ENCODE measurements around the gene NUP62. TPM values are rescaled to one million over a fixed set of nuclear protein-coding genes. Genes with fewer than 3 reads are reported as not detected.

The NUP62 gene
- polyA plus RNA-seq, 1 donor (not counting 4 experiments of a cell fraction or from before 2014, with no cell fraction given): 12.9 TPM

DNA sequence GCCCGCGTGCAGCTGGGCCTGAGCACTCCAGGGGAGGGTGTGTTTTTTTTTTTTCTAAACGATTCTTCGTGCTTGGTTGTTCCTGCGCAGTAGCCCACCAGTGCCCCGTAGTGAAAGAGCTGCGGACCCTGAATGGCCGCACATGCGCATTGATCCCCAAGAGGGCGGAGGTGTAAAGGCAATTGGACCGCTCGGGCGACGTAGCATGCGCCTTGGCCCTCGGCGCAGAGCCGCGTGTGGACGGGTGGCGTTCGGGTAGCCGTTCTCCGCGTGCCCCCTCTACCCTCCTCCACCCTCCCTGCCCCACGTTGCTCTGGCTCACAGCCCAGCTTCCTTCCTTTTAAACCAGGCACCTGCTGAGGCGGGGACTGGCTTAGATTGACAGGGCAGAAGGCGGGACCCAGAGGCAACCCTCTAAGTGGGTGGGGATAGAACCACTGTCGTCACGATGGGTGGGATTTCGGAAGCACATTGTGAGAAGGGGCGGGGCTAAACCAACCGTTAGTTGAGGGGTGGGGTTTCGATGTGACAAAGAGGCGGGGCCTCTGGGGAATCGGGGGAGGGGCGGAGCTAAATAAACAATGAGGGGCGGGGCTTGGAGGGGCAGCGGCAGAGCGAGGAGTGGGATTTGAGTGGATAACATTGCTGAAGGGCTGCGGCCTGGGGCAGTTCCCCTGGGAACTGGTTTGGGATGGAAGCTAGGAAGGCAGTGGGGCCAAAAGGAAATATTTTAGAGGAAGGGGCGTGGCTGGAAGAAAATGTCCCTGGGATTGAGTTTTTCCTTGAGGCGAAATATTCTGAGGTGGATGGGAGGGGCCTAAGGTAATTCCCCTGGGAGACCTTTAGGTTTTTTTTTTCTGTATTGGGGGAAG is 543 bp upstream of the NUP62 start:
- TF ChIP-seq EZH2 (IDR thresholded peaks at IDR 0.05; ENCODE audit: low read length) (no peak), CTCF (optimal IDR thresholded peaks at IDR 0.05 in 1 of 3, IDR thresholded peaks at IDR 0.05 in 1 of 3, conservative IDR thresholded peaks at IDR 0.05 in 1 of 3; ENCODE audit: extremely low read depth in 1 of 3, insufficient read depth in 2 of 3, low read length in 3 of 3) (peak in 1 of 3 experiments; percentile 1)
- peak overlapping the region; percentile 88 for H3K4me2 ChIP-seq (ENCODE audit: control insufficient read depth, extremely low read depth, insufficient read depth, low read depth, low read length)
- peaks cover 3% of the 10 kb centered on the region for H4K20me1 ChIP-seq (ENCODE audit: control insufficient read depth, extremely low read depth, insufficient read depth, low read length)
- H3K27ac ChIP-seq (ENCODE audit: control insufficient read depth, insufficient read depth, low read length): peak overlapping the region; percentile 97
- peak overlapping the region; percentile 82 to 97 (median 93) for H3K4me3 ChIP-seq (ENCODE audit: control insufficient read depth in 2 of 3, extremely low read depth in 1 of 3, insufficient read depth in 2 of 3, low read depth in 1 of 3, low read length in 3 of 3)
- DNase-seq (ENCODE audit: low read depth, low spot score) (peak; percentile 84), FAIRE-seq (peak; percentile 68)
- H3K36me3 ChIP-seq (ENCODE audit: control insufficient read depth in 2 of 2, extremely low read depth in 1 of 2, insufficient read depth in 2 of 2, low read length in 2 of 2): peaks cover 9 to 24% of the 10 kb centered on the region in 2 experiments
- H3K9ac ChIP-seq (ENCODE audit: control insufficient read depth, extremely low read depth, insufficient read depth, low read length): peak overlapping the region; percentile 98
- no peaks in the 10 kb centered on the region for H3K27me3 ChIP-seq (ENCODE audit: control insufficient read depth, extremely low read depth, insufficient read depth, low read length)
- H3K9me1 ChIP-seq (ENCODE audit: control insufficient read depth, extremely low read depth, insufficient read depth, low read length): peaks cover 2% of the 10 kb centered on the region
- dilution Hi-C loops (cut with MboI; ENCODE audit: extremely low pct_ligation_motif_present, low sequenced_read_pairs): no loop called here
- peak overlapping the region; percentile 96 for H2AFZ ChIP-seq (ENCODE audit: control insufficient read depth, low read length)
- H3K4me1 ChIP-seq (ENCODE audit: control insufficient read depth, extremely low read depth, insufficient read depth, low read length): peaks cover 22% of the 10 kb centered on the region
- H3K9me3 ChIP-seq (ENCODE audit: control insufficient read depth, low read depth, low read length): no peaks in the 10 kb centered on the region
- H3K79me2 ChIP-seq (ENCODE audit: control insufficient read depth, insufficient read depth, low read length): peaks cover 39% of the 10 kb centered on the region

DNA sequence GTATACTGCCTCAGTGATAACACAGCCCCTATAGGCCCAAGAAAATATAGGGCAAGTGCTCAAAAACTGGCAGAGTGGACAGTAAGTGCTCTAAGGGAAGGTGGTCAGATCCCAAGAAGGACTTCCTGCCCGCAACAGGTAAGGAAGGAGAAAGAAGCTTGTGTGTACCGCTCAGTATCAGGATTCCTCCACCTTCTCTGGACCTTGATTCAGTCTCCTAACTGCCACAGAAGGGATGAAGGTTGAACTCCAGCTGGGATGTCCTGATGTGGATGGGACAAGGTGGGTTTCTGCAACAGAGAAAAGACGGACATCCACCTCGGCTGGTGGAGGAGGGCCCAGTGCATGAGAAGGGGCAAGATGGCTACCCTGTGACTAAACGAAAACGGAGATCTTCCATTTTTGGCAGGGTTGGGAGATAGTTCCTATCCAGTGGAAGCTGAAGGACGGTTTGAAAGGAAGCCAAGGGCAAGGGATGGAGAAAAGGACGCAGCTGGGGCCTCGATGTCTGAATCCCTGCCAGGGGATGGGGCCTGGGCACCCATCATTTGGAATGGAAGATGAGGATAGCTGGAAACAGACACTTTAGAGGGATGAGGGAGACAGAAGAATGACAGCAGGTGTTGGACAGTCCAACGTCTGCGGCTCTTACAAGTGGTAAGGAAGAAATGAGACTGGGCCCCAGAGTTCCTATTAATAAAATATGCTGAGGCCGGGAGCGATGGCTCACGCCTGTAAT is 1.6 kb downstream of the NUP62 start:
- Histone ChIP-seq H2AFZ (ENCODE audit: control insufficient read depth, low read length) (no peak overlapping the region), H3K9me3 (ENCODE audit: control insufficient read depth, low read depth, low read length) (no peaks in the 10 kb centered on the region), H3K4me2 (ENCODE audit: control insufficient read depth, extremely low read depth, insufficient read depth, low read depth, low read length) (peak overlapping the region; percentile 33), H3K79me2 (ENCODE audit: control insufficient read depth, insufficient read depth, low read length) (peaks cover 61% of the 10 kb centered on the region), H3K27me3 (ENCODE audit: control insufficient read depth, extremely low read depth, insufficient read depth, low read length) (no peaks in the 10 kb centered on the region), H4K20me1 (ENCODE audit: control insufficient read depth, extremely low read depth, insufficient read depth, low read length) (peaks cover 3% of the 10 kb centered on the region), H3K36me3 (ENCODE audit: control insufficient read depth in 2 of 2, extremely low read depth in 1 of 2, insufficient read depth in 2 of 2, low read length in 2 of 2) (peaks cover 15 to 35% of the 10 kb centered on the region in 2 experiments), H3K9me1 (ENCODE audit: control insufficient read depth, extremely low read depth, insufficient read depth, low read length) (peaks cover 2% of the 10 kb centered on the region), H3K4me3 (ENCODE audit: control insufficient read depth in 2 of 3, extremely low read depth in 1 of 3, insufficient read depth in 2 of 3, low read depth in 1 of 3, low read length in 3 of 3) (no peak overlapping the region), H3K27ac (ENCODE audit: control insufficient read depth, insufficient read depth, low read length) (peak overlapping the region; percentile 97), H3K9ac (ENCODE audit: control insufficient read depth, extremely low read depth, insufficient read depth, low read length) (no peak overlapping the region), H3K4me1 (ENCODE audit: control insufficient read depth, extremely low read depth, insufficient read depth, low read length) (peaks cover 22% of the 10 kb centered on the region)
- dilution Hi-C loops (cut with MboI; ENCODE audit: extremely low pct_ligation_motif_present, low sequenced_read_pairs): no loop called here
- FAIRE-seq (no peak), DNase-seq (ENCODE audit: low read depth, low spot score) (no peak)
- TF ChIP-seq CTCF (optimal IDR thresholded peaks at IDR 0.05 in 1 of 3, IDR thresholded peaks at IDR 0.05 in 1 of 3, conservative IDR thresholded peaks at IDR 0.05 in 1 of 3; ENCODE audit: extremely low read depth in 1 of 3, insufficient read depth in 2 of 3, low read length in 3 of 3) (no peak), EZH2 (IDR thresholded peaks at IDR 0.05; ENCODE audit: low read length) (no peak)

Measured in keratinocyte (primary cell).